HG03575 (cell line): ENCODE data around the gene PEX14.

ENCODE experiments used
- ATAC-seq: cut with Tn5 transposase; IDR thresholded peaks from one replicate; pipeline ENCODE4 v1.9.1; 2021; ENCODE audit not compliant: unreplicated experiment, insufficient number of reproducible peaks, low FRiP score; ENCODE audit errors: extremely low read depth

The PEX14 gene

GRCh38 chr1:10513199-10513598 lies 38.4 kb downstream of the PEX14 start:
- no peak for ATAC-seq

- ATAC-seq, result no peak
Observed at GRCh38 chr1:10514490-10515235, 39.9 kb downstream of the PEX14 start.

- no peak for ATAC-seq
Observed at GRCh38 chr1:10515301-10515975, 40.7 kb downstream of the PEX14 start.

DNA sequence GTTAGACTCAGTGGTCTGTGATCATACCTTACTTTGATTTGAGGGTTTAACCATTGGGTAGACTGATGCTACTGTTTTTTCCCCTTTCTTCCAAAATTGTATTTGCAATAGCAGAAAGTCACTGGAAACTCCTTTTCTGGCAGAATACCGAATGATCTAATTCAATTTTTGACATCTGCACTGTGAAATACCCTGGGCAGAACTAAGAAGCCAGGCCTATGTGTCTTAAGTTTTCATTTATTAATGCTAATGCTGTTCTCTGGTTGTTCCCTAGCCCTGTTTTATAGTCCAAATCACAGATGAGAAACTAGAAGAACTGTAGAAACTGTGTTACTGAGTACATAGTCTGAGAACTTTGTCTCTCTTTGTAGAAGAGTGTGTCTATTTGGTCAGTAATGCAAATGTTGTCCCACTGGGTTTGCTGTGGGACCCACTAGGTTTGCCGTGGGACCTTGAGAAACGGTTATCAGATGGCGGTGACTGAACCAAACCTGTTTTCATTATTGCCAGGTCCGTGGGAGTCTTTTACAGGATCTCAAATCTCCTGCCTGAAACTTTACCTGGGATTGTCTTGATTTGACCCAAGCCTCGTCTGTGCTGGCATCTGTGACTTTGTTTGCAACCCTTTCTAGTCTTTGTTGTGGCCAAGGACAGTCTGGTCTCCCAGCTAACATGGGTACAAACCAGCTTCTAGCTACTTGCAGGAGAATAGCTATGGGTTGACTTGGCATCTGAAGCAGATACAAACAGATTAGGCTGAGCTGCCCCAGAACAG lies 41.4 kb downstream of the PEX14 start:
- ATAC-seq, result no peak

GRCh38 chr1:10516925-10517676 lies 42.4 kb downstream of the PEX14 start:
- ATAC-seq, result no peak

DNA sequence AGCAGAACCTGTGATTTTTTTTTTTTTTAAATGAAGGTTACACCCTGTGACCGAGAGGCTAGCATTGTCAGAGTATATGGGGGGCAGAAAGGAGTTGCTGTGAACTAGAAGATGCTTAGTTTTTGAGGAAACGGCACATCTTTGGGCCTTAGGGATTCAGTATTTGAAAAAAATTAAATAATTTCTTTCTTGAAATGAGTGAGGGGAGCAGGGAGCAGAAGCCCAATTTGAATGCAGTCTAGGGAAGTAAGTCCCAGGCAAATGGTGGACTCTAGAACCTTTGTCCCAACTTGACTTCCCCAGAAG lies 42.9 kb downstream of the PEX14 start:
- ATAC-seq, result no peak

GRCh38 chr1:10519016-10519417 lies 44.3 kb downstream of the PEX14 start:
- ATAC-seq, result no peak

- ATAC-seq, result no peak
Observed at GRCh38 chr1:10520497-10520896, 45.7 kb downstream of the PEX14 start.

DNA sequence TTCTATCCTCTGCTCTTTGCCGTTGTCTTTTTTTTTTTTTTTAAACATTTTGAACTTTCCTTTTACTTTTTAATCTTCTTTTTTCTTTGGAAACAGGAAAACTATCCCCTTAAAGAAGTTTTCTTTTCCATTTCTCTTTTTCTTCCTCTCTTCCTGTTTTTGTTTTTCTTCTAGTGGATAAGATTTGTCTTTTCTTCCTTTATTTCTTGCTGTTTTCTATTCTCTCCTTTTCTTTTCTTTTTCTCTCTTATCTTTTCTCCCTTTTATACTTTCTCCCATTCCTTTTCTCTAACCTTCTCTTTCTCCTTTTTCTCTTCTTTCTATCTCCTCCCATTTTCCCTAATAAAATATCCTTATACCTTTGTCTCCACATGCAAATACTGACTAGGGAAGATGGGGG lies 46.2 kb downstream of the PEX14 start:
- ATAC-seq, result no peak

DNA sequence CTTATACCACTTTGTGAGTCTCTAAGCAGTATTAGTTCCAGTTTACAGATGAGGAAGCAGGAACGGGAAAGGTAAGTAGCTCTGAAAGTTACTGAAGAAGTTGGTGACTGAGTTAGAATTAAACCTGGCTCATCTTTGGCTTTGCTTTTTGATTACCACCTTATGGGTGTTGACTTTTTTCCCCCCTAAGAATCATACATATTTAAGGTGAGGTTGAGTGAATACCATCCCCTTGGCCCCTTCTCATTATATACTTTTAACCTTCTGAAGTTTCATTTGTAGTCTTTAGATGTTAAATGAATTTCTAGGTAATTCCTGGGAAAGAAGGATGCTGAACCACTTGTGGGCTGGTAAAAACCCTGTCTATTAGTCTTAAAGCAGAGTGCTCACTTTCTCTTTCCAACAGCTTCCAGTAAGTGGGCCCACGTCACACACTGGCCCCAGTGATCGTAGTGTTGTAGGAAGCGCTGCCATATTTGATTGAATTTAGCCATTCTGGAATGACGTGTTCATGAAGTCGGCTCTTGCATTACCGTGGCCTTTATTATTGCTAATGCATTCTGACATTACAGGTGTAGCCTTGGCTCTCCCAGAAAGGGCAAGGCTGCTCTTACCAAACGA lies 46.9 kb downstream of the PEX14 start:
- ATAC-seq, result no peak

DNA sequence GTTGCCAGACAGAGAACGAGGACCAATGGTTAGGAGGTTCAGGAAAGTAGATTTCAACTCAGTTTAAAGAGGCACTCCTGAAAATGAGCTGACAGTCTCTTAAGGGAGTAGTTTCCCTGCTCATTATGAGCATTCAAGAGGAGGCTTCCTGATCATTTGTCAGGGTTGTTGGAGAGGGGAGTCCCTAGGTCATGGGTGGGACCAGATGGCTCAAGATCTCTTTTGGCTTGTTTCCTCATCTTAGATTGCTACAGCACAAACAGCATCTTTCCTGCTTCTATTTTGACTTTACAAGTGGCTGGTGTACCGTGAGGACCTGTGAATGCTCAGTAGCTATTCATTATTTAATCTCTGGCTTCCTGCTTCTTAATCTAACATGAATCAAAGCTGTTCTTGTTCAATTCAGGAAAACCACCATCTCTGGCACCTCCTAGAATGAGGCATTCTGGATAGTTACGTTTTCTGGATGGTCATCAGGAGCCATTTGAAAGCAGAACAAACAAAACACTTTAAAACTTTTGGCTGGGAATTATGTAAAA lies 47.6 kb downstream of the PEX14 start:
- ATAC-seq, result no peak

GRCh38 chr1:10525208-10525607 lies 50.5 kb downstream of the PEX14 start:
- ATAC-seq, result no peak

DNA sequence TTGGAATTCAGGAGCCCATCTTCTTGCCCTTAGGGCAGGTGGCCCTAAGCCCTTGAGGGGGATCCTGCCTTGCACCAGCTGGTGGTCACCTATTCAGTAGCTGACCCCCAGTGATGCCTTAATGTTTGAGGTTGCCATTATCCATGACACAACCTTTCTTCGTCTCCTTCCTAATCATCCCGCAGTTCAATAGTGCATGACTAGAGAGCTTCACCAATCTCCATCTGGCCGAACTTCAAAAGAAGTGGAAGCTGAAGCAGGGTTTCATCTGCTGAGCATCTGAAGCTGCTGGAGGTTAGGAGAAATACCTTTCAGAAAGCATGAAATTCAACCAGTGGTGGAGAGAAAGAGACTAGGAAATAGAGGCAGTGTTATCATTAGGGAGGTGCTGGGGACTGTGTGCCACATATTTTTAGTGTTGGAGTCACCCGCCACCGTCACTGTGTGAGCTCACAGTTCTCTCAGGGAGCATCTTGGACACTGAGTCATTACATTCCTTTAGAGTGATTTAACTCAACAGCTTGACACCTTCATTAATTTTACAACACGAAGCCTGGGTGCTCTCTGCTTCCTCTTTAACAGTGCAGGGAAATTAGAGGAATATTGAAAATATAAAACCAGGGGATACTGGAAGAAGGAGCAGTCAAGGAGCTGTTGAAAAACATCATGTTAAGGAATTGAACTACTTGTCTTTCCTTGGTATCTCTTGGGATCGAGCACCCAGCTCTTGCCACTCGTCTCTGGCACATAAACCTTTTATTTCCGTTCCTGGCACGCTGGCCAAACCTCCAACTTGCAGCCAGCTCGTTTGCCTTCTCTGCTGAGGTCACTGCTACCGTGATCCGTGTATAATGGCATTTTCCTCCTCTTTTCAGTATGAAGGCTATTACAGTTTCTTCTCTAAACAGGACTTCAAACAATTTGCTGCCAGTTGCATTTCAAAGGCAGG lies 53.6 kb downstream of the PEX14 start:
- ATAC-seq, result no peak

GRCh38 chr1:10529091-10529490 lies 54.3 kb downstream of the PEX14 start:
- ATAC-seq, result no peak

GRCh38 chr1:10529765-10530164 lies 55.0 kb downstream of the PEX14 start:
- no peak for ATAC-seq

- ATAC-seq, result no peak
Observed at GRCh38 chr1:10530281-10530740, 55.6 kb downstream of the PEX14 start.

DNA sequence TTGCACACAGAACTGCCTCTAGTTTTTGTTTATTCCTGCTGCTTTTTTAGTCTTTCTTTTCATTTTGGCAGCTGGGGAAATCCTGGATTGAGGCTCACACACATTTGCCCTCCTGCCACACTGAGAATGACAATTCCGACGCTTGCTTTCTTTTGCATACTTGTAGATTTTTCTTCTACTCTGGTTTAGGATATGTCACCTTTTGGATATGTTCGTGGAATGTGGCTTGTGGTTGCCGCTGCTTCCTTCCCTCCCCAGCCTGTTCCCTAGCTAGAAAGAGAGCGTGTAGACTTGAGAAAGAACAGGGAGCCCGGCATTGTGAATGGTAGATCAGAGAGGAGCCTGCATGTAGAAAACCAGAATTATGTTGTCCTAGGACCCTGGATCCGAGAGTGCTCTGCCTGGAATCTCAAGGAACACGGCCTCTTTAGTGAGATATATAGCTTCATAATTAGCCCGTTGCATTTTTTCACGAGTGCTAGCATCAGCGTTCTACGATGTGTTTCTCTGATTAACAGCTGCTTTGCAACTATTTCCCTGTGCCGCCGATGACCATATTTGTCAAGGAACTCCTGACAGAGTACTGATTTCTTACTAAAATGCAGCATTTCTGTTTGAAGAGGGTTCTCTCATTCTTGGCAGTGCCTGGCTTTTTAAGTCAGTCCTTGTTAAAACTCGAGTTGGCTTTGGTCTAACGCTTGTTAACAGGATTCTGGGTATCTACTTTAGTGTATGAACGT lies 56.2 kb downstream of the PEX14 start:
- ATAC-seq, result no peak
